GM12874 (cell line): Measurements from ENCODE around the gene NUBPL.

Experiments
- TF ChIP-seq, protein P1 (sequence below): IDR thresholded peaks from 2 replicates; pipeline ENCODE4 v1.5.1; 2011; ENCODE audit warnings: low read depth, mild to moderate bottlenecking, control low read depth, low read length, moderate library complexity; ENCODE audit not compliant: insufficient read depth

Gene NUBPL

DNA sequence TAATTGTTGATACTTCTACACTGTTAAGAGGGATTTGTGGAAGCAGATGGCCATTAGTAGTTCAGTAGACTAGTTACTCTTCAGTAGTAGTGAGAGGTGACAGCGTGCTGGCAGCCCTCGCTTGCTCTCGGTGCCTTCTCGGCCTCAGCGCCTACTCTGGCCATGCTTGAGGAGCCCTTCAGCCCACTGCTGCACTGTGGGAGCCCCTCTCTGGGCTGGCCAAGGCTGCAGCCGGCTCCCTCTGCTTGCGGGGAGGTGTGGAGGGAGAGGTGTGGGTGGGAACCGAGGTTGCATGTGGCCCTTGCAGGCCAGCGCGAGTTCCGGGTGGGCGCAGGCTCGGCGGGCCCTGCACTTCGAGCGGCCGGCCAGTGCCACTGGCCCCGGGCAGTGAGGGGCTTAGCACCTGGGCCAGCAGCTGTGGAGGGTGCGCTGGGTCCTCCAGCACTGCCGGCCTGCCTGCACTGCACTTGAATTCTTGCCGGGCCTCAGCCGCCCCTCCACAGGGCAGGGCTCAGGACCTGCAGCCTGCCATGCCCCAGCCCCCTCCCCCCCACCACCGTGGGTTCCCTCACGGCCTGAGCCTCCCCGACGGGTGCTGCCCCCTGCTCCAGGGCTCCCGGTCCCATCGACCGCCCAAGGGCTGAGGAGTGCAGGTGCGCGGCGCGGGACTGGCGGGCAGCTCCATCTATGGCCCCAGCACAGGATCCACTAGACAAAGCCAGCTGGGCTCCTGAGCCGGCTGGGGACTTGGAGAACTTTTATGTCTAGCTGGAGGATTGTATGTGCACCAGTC lies 139.3 kb downstream of the NUBPL start:
- TF ChIP-seq, protein P1, sequence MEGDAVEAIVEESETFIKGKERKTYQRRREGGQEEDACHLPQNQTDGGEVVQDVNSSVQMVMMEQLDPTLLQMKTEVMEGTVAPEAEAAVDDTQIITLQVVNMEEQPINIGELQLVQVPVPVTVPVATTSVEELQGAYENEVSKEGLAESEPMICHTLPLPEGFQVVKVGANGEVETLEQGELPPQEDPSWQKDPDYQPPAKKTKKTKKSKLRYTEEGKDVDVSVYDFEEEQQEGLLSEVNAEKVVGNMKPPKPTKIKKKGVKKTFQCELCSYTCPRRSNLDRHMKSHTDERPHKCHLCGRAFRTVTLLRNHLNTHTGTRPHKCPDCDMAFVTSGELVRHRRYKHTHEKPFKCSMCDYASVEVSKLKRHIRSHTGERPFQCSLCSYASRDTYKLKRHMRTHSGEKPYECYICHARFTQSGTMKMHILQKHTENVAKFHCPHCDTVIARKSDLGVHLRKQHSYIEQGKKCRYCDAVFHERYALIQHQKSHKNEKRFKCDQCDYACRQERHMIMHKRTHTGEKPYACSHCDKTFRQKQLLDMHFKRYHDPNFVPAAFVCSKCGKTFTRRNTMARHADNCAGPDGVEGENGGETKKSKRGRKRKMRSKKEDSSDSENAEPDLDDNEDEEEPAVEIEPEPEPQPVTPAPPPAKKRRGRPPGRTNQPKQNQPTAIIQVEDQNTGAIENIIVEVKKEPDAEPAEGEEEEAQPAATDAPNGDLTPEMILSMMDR, result no peak

DNA sequence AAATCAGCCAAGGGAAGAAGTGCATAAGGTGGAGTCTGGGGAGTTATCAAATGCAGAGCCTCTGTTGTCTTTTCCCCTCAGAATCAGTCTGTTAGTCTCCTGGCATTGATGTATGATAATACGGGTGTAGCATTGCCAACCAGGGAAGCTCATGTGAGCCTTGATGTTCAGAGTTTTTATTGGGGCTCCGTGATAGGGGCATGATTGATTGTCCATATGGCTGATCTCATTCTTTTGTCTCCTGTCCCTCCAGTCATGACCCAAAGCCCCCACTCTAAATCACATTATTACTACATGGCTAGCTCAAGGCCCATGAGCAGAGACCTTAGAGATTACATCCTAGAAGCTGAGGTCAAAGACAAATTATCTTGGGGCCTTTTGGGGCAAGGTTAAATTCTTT lies 140.9 kb downstream of the NUBPL start:
- TF ChIP-seq, protein P1, result no peak

DNA sequence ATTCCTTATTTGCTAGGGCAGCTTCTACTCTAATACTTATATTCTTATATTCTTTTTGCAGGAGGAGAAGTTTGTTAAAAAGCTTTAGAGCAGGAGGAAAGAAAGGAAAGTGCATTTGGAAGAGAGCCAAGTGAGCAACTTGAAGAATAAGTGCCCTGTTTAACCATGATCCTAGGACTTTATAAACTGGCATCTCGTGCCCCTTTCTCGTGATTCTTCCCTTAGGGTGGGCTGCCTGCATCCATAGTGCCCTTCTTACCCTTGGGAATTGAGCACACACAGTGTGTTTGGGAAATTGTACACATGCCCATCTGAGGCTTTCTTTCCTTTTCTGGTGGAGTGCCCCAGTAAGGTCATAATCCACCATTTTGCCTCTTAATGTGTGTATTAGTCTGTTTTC lies 141.9 kb downstream of the NUBPL start:
- TF ChIP-seq, protein P1, result no peak

DNA sequence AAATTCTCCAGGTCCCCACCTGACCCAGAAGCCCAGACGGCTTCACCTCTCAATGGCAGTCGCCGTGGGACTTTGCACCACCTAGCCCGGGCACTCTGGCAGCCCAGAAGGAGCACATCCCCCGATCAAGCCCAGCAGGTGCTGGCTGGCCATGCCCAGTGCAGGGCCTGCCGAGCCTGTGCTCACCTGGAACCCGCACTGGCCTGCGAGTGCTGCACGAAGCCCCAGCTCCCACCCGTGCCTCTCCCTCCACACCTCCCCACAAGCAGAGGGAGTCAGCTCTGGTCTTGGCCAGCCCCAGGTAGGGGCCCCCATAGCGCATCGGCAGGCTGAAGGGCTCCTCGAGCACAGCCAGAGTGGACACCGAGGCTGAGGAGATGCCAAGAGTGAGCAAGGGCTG lies 144.5 kb downstream of the NUBPL start:
- TF ChIP-seq, protein P1, result no peak

DNA sequence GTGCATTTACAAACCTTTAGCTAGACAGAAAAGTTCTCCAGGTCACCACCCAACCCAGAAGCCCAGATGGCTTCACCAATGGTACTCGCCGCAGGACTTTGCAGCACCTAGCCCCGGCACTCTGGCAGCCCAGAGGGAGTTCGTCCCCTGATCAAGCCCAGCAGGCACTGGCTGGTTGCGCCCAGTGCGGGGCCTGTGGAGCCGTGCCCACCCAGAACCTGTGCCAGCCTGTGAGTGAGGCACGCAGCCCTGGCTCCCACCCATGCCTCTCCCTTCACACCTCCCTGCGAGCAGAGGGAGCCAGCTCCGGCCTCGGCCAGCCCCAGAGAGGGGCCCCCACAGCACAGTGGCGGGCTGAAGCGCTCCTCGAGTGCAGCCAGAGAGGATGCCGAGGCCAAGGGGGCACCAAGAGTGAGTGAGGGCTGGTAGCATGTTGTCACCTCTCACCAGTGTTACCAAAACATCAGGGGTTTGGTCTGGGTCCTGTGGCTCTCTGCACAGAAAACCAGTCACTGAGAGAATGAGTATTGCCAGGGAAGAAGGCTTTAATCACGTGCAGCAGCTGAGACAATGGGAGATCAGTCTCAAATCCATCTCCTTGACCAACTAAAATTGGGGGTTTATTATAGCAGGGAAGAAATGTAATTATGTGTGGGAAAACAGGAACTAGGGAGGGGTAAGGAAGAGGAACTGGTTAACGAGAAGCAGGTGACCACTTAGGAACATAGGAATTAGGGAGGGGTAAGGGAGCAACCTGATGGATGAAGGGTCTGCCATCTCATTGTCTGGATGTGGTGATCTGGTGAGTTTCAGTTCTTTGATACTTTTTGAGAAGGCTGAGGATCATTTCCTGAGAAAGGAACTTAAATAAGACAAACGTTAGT lies 151.3 kb downstream of the NUBPL start:
- TF ChIP-seq, protein P1, result no peak

DNA sequence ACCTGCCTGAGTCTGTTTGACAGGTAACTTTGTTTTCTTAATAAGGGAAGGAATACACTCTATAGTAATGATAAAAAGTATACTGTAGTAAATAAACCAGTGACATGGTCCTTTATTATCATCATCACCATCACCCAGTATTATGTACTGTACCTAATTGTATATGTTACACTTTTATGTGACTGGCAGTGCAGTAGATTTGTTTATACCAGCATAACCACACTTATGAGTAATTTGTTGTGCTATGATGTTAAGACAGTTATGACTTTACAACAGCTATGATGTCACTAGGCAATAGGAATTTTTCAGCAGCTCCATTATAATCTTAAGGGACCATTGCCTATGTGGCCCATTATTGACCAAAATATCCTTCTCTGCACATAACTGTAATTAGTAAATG lies 155.0 kb downstream of the NUBPL start:
- TF ChIP-seq, protein P1, result no peak

DNA sequence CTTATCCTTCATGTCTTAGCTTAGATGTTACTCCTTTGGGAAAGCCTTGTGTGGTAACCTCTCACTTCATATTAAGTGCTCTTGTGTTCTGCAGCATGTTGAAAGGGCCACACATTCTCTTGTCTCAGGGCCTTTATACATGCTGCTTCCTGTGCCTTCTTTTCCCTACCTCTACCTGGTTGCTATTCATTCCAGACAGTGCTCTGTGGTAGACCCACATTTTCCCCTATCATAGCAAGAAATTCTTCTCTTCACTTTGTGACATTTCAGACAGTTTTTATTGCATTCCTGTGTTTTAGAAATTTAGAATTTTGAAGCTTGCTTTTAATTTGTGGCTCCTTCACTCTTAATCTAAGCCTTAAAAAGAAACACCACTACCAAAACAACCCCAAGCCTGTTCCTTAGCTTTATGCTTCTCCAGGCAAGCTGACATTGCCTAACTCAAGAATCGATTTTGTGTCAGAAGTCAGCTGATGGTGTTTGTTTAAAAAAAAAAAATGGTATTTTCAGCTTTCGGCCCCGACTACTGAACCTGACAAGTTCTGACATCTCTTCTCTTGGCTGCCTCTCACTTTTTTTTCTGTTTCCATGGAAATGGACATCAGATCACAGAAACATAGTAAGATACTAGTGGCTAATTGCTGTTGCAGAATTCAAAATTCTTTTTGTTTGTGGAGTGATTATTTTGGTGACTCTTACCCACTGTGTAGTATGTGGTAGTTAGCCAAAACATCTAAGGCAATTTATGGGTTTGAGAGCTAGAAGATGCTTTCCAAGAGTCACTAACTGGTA lies 156.3 kb downstream of the NUBPL start:
- TF ChIP-seq, protein P1, result no peak
